GM12878 (cell line): ENCODE data around the gene ARHGAP15. TPM values are rescaled to one million over a fixed set of nuclear protein-coding genes. Genes with fewer than 3 reads are reported as not detected.

Experiments
- ATAC-seq: fragments of 200-7000 bp; cut with Tn5 transposase; 3 replicates; pipeline ENCODE4 v1.9.1; 2020; ENCODE audit warnings: mild to moderate bottlenecking, moderate library complexity
- BruUV-seq: library from RNA; stranded (reverse); fragments of 400-500 nt; replicated peaks from 2 replicates; lab custom pipeline; 2021; lab: Mats Ljungman, UMichigan
- CTCF ChIA-PET: fragments of 300-600 bp; sonication (Branson Sonifier 250); formaldehyde crosslinking; extraction: SDS; loops from one replicate; lab custom pipeline; 2021; ENCODE audit warnings: inconsistent platforms; lab: Yijun Ruan, JAX
- POLR2A ChIA-PET: fragments of 350-600 bp; formaldehyde crosslinking; extraction: SDS; loops from one replicate; lab custom pipeline; 2021; ENCODE audit warnings: inconsistent platforms; lab: Charles Lee
- RAD21 ChIA-PET: fragments of 300-600 bp; sonication (Branson Sonifier 250); formaldehyde crosslinking; loops from one replicate; lab custom pipeline; 2023; ENCODE audit warnings: antibody characterized with exemption; ENCODE audit not compliant: unreplicated experiment; lab: Charles Lee
- SMC1A ChIA-PET: fragments of 300-600 bp; sonication (Branson Sonifier 250); formaldehyde crosslinking; loops from one replicate; lab custom pipeline; 2023; ENCODE audit not compliant: unreplicated experiment, uncharacterized antibody; lab: Charles Lee
- DNase-seq: peaks from one replicate; pipeline ENCODE4 v3.0.0-alpha.2; 2011; ENCODE audit warnings: low read depth, low spot score
- FAIRE-seq: peaks from 3 replicates; lab custom pipeline; 2011; peaks lifted over from hg19 to GRCh38; lab: Jason Lieb, UNC
- H2AFZ ChIP-seq: 2 replicates; pipeline ENCODE4 v1.6.0; 2011; ENCODE audit warnings: low read depth, low read length, control low read depth; ENCODE audit not compliant: control insufficient read depth
- H3K27ac ChIP-seq: 2 replicates; pipeline ENCODE4 v1.5.1; 2011; ENCODE audit warnings: control low read depth; ENCODE audit not compliant: control insufficient read depth, insufficient read depth
- H3K27me3 ChIP-seq, 2 experiments: replicated peaks in 1 of 2; 2 replicates each; pipeline versions ENCODE4 v1.6.0 to v1.6.1; 2011; ENCODE audit warnings: low read length in 1 of 2; ENCODE audit not compliant: control insufficient read depth in 2 of 2, insufficient read depth in 2 of 2
- H3K36me3 ChIP-seq, 2 experiments: 2 replicates each; pipeline ENCODE4 v1.5.1; 2011; ENCODE audit warnings: low read length in 1 of 2; ENCODE audit not compliant: control insufficient read depth in 2 of 2, insufficient read depth in 2 of 2
- H3K4me1 ChIP-seq: 2 replicates; pipeline ENCODE4 v1.6.1; 2011; ENCODE audit warnings: mild to moderate bottlenecking, low read length, moderate library complexity, mixed read lengths; ENCODE audit not compliant: control insufficient read depth, insufficient read depth
- H3K4me2 ChIP-seq: 2 replicates; pipeline ENCODE4 v1.6.0; 2011; ENCODE audit warnings: control low read depth; ENCODE audit not compliant: control insufficient read depth, insufficient read depth
- H3K4me3 ChIP-seq: fragments of 200-600 bp; sonication (generic); 2 replicates; pipeline ENCODE4 v1.5.1; 2016
- H3K79me2 ChIP-seq: 2 replicates; pipeline ENCODE4 v1.6.0; 2011; ENCODE audit warnings: low read length; ENCODE audit not compliant: control insufficient read depth, insufficient read depth
- H3K9ac ChIP-seq: 2 replicates; pipeline ENCODE4 v1.8.0; 2011; ENCODE audit warnings: low read length, control low read depth, mixed read lengths; ENCODE audit not compliant: control insufficient read depth, insufficient read depth
- H3K9me3 ChIP-seq: replicated peaks from 3 replicates; pipeline ENCODE4 v1.5.1; 2011; ENCODE audit warnings: mild to moderate bottlenecking, low read length; ENCODE audit not compliant: control insufficient read depth, insufficient read depth
- H4K20me1 ChIP-seq: 2 replicates; pipeline ENCODE4 v1.6.0; 2011; ENCODE audit not compliant: control insufficient read depth, insufficient read depth
- CUX1 ChIP-seq: IDR thresholded peaks from 2 replicates; pipeline ENCODE4 v1.6.1; 2012; ENCODE audit warnings: improper control_type of control experiment, low read depth, low read length; ENCODE audit not compliant: insufficient replicate concordance
- EED ChIP-seq: sonication (generic); IDR thresholded peaks from 2 replicates; pipeline ENCODE4 v1.6.1; 2016; ENCODE audit warnings: antibody characterized with exemption, low read depth
- EP300 ChIP-seq, 2 experiments: fragments of 150-350 bp in 1 of 2; IDR thresholded peaks; 2 replicates each; pipeline ENCODE4 v1.6.1; 2011 to 2012; ENCODE audit warnings: low read depth in 2 of 2, low read length in 2 of 2, borderline replicate concordance in 1 of 2, improper control_type of control experiment in 1 of 2, inconsistent platforms in 1 of 2; ENCODE audit not compliant: control insufficient read depth in 1 of 2
- KAT2A ChIP-seq: conservative IDR thresholded peaks from 2 replicates; pipeline ENCODE4 v1.6.1; 2011; ENCODE audit warnings: low read depth, low read length; ENCODE audit not compliant: control insufficient read depth
- MLLT1 ChIP-seq: fragments of 450-650 bp; IDR thresholded peaks from 2 replicates; pipeline ENCODE4 v1.6.1; 2016; ENCODE audit warnings: mild to moderate bottlenecking
- NFYA ChIP-seq: IDR thresholded peaks from 2 replicates; pipeline ENCODE4 v1.6.1; 2011; ENCODE audit warnings: low read depth, mild to moderate bottlenecking, low read length, improper control_type of control experiment, borderline replicate concordance
- REST ChIP-seq: IDR thresholded peaks from 2 replicates; pipeline ENCODE4 v1.6.1; 2012; ENCODE audit warnings: mild to moderate bottlenecking, low read depth, low read length
- SRF ChIP-seq, 2 experiments: IDR thresholded peaks; 2 replicates each; pipeline ENCODE4 v1.6.1; 2011; ENCODE audit warnings: low read depth in 2 of 2, low read length in 2 of 2, mild to moderate bottlenecking in 1 of 2, moderate library complexity in 1 of 2
- WGBS: methylation state at CpG from one replicate; pipeline ENCODE4 v1.1.6; 2016; ENCODE audit warnings: low lambda C conversion rate; ENCODE audit not compliant: insufficient replicate concordance, insufficient coverage; ENCODE audit errors: missing lambda C conversion rate; 5-methylcytosine and 5-hydroxymethylcytosine counted together
- in situ Hi-C: fragments of 300-500 bp; cut with MboI; formaldehyde crosslinking; loops from 9 replicates; pipeline ENCODE4 v1.14.3; 2018; ENCODE audit warnings: mixed read lengths
- intact Hi-C: fragments of 100-400 bp; cut with micrococcal nuclease; formaldehyde crosslinking; loops from one replicate; pipeline ENCODE4 v1.14.2; 2022; ENCODE audit not compliant: unreplicated experiment
- polyA plus RNA-seq, 11 experiments: library from polyadenylated mRNA; depleted of rRNA in 4 of 11; unstranded in 6 of 11; stranded (reverse) in 5 of 11; fragments of >200 nt; fragmentation: Nextera tagmentation in 4 of 11; fragmentation: Illumina TruSeq in 1 of 11; extraction: Ambion mirVana in 4 of 11; extraction: Trizol in 1 of 11; gene quantifications; 1 replicate in 1 of 11; 2 replicates in 10 of 11; pipeline versions ENCODE4 v1.2.1 to v1.2.3, GENCODE V29; 2011 to 2016; ENCODE audit warnings: inconsistent platforms in 2 of 11, missing spikeins in 2 of 11, low read depth in 1 of 11
- total RNA-seq, 4 experiments: library from RNA; depleted of rRNA in 3 of 4; stranded (reverse); fragments of >200 nt in 3 of 4; fragmentation: Illumina TruSeq in 1 of 4; extraction: Trizol in 1 of 4; gene quantifications; 2 replicates each; pipeline versions ENCODE4 v1.2.1 to v1.2.3, GENCODE V29; 2013 to 2021

The ARHGAP15 gene
- total and polyA plus RNA-seq, 10 of the 15 experiments (the other 5 are each of a cell fraction or from before 2014, with no cell fraction given), result 38.0 to 92.6 (median 66.7) TPM

- TF ChIP-seq REST (no peak), SRF (IDR thresholded peaks at IDR 0.05; ENCODE audit: low read depth in 2 of 2, low read length in 2 of 2) (no peak)
Measured at GRCh38 chr2:143603035-143603655, 473.9 kb downstream of the ARHGAP15 start (continued).

GRCh38 chr2:143603846-143604565 lies 474.8 kb downstream of the ARHGAP15 start:
- no peaks in the 10 kb centered on the region for H3K27me3 ChIP-seq
- no peak for DNase-seq
- no peaks in the 10 kb centered on the region for H3K36me3 ChIP-seq
- CTCF ChIA-PET, result interaction anchor here (0.7 kb wide), 1 partner anchor 952 kb away, joined by 3 read pairs; no protein-coding TSS in a partner anchor
- intact Hi-C loops (no loop called here), in situ Hi-C loops (no loop called here)
- FAIRE-seq, result no peak
- TF ChIP-seq EED, result no peak
- no peak for TF ChIP-seq MLLT1
- no peak for TF ChIP-seq NFYA
- TF ChIP-seq CUX1, result no peak
- no peak for TF ChIP-seq KAT2A
- TF ChIP-seq EP300 (IDR thresholded peaks at IDR 0.05; ENCODE audit: borderline replicate concordance in 1 of 2, control insufficient read depth in 1 of 2, low read depth in 2 of 2, low read length in 2 of 2), result no peak
- no peak overlapping the region for H3K27ac ChIP-seq
- H2AFZ ChIP-seq, result no peak overlapping the region
- no peaks in the 10 kb centered on the region for H4K20me1 ChIP-seq
- RAD21 ChIA-PET, result no interaction called here
- no peaks in the 10 kb centered on the region for H3K79me2 ChIP-seq
- BruUV-seq, result no TSS peak
- POLR2A ChIA-PET, result no interaction called here
- H3K4me2 ChIP-seq, result no peak overlapping the region
- no peak overlapping the region for H3K9ac ChIP-seq
- ATAC-seq, result no peak
- H3K4me3 ChIP-seq, result no peak overlapping the region
- over 99% methylated on average over 4 of the region's 4 CpGs for WGBS
- H3K4me1 ChIP-seq, result no peaks in the 10 kb centered on the region
- H3K9me3 ChIP-seq, result no peaks in the 10 kb centered on the region
- SMC1A ChIA-PET, result interaction anchor here (0.6 to 0.8 kb wide), 2 partner anchors 18 to 54 kb away, joined by 3 read pairs; no protein-coding TSS in a partner anchor
